Gastroesophageal sphincter (tissue), 4 donors: ENCODE results near the gene ACAD11. TPM values are rescaled to one million over a fixed set of nuclear protein-coding genes. Genes with fewer than 3 reads are reported as not detected.

Experiments
- ATAC-seq: fragments of 150-250 bp; one replicate; pipeline ENCODE4 v1.9.1; 2016; ENCODE audit warnings: mild to moderate bottlenecking, moderate library complexity
- H3K27ac ChIP-seq, 4 donors: fragments of 200-600 bp; sonication (generic) in 3 of 4; 1 replicate in 3 of 4; 2 replicates in 1 of 4; pipeline ENCODE4 v1.5.1; 2016 to 2019
- H3K27me3 ChIP-seq: fragments of 200-600 bp; sonication (generic); one replicate; pipeline ENCODE4 v1.5.1; 2019
- H3K36me3 ChIP-seq, 2 donors: fragments of 200-600 bp; sonication (generic); one replicate each; pipeline ENCODE4 v1.5.1; 2019; ENCODE audit warnings: control low read depth in 1 of 2
- H3K4me1 ChIP-seq, 3 donors: fragments of 200-600 bp; sonication (generic); 1 replicate in 2 of 3; 2 replicates in 1 of 3; pipeline ENCODE4 v1.5.1; 2016 to 2019; ENCODE audit warnings: control low read depth in 2 of 3
- H3K4me3 ChIP-seq, 2 donors: fragments of 200-600 bp; sonication (generic); one replicate each; pipeline ENCODE4 v1.5.1; 2019; ENCODE audit warnings: mild to moderate bottlenecking in 1 of 2, moderate library complexity in 1 of 2
- H3K9me3 ChIP-seq, 3 donors: fragments of 200-600 bp; sonication (generic); one replicate each; pipeline ENCODE4 v1.5.1; 2017 to 2019; ENCODE audit warnings: control low read depth in 2 of 3
- CTCF ChIP-seq, 4 experiments: fragments of 200-600 bp in 2 of 4; fragments of 450-650 bp in 2 of 4; sonication (generic) in 1 of 4; IDR thresholded peaks; one replicate each; pipeline ENCODE4 v1.5.1; 2017 to 2019; ENCODE audit warnings: antibody characterized with exemption in 4 of 4, mild to moderate bottlenecking in 2 of 4, moderate library complexity in 2 of 4
- EP300 ChIP-seq: sonication (generic); formaldehyde crosslinking; IDR thresholded peaks from one replicate; pipeline ENCODE4 v1.6.1; 2017; ENCODE audit warnings: antibody characterized with exemption, mild to moderate bottlenecking
- POLR2A ChIP-seq, 2 donors: fragments of 450-650 bp; IDR thresholded peaks; one replicate each; pipeline ENCODE4 v1.6.1; 2017; ENCODE audit warnings: antibody characterized with exemption in 2 of 2, mild to moderate bottlenecking in 2 of 2, moderate library complexity in 1 of 2
- POLR2AphosphoS5 ChIP-seq: sonication (generic); formaldehyde crosslinking; IDR thresholded peaks from one replicate; pipeline ENCODE4 v1.6.1; 2017; ENCODE audit warnings: antibody characterized with exemption
- WGBS, 2 donors: methylation state at CpG; one replicate each; pipeline ENCODE4 v1.1.5; 2018; ENCODE audit warnings: low coverage in 1 of 2; 5-methylcytosine and 5-hydroxymethylcytosine counted together
- total RNA-seq, 4 donors: library from RNA; depleted of rRNA; stranded (reverse); fragments of >200 nt; gene quantifications; one replicate each; pipeline ENCODE4 v1.1.0, GENCODE V29; 2016

Gene ACAD11
- total RNA-seq, 4 donors from 2014 or later, result 9.7 to 44.2 (median 21.1) TPM

GRCh38 chr3:132587401-132587800, 72.2 kb downstream of the ACAD11 start:
- TF ChIP-seq CTCF (IDR thresholded peaks at IDR 0.05) (no peak), POLR2A (IDR thresholded peaks at IDR 0.05) (no peak), POLR2AphosphoS5 (no peak), EP300 (no peak)
- no peak for ATAC-seq
- Histone ChIP-seq H3K9me3 (no peaks in the 10 kb centered on the region), H3K27me3 (no peaks in the 10 kb centered on the region), H3K27ac (no peak overlapping the region), H3K36me3 (peaks cover 0 to 15% of the 10 kb centered on the region in 2 donors), H3K4me3 (no peak overlapping the region), H3K4me1 (no peaks in the 10 kb centered on the region)
- WGBS, 2 donors, result 67 to 71% methylated on average over 1 of the region's 1 CpG

GRCh38 chr3:132573797-132574211, 85.8 kb downstream of the ACAD11 start:
- WGBS, 2 donors, result 35 to 72% methylated on average over 5 of the region's 5 CpGs
- ATAC-seq, result peak; percentile 71
- TF ChIP-seq POLR2AphosphoS5, result no peak
- Histone ChIP-seq H3K27ac (peak overlapping the region in 3 of 4 donors; percentile 28 to 68 (median 29)), H3K4me3 (no peak overlapping the region), H3K27me3 (no peaks in the 10 kb centered on the region), H3K9me3 (no peaks in the 10 kb centered on the region), H3K4me1 (peaks cover 0 to 19% (median 2%) of the 10 kb centered on the region in 3 donors), H3K36me3 (peaks cover 0 to 67% of the 10 kb centered on the region in 2 donors)

GRCh38 chr3:132570016-132570415, 89.6 kb downstream of the ACAD11 start:
- H3K27ac ChIP-seq, result peak overlapping the region; percentile 18 to 57 (median 40)
- H3K4me1 ChIP-seq, result peaks cover 0 to 19% (median 2%) of the 10 kb centered on the region in 3 donors
- H3K4me3 ChIP-seq, result no peak overlapping the region
- TF ChIP-seq POLR2A (IDR thresholded peaks at IDR 0.05) (no peak), CTCF (IDR thresholded peaks at IDR 0.05) (no peak), EP300 (no peak), POLR2AphosphoS5 (no peak)
- peaks cover 0 to 31% of the 10 kb centered on the region in 2 donors for H3K36me3 ChIP-seq
- ATAC-seq, result no peak
- WGBS, 2 donors, result 31 to 48% methylated on average over 2 of the region's 2 CpGs
- no peaks in the 10 kb centered on the region for H3K9me3 ChIP-seq
- no peaks in the 10 kb centered on the region for H3K27me3 ChIP-seq

- Histone ChIP-seq H3K27ac (peak overlapping the region in 3 of 4 donors; percentile 32 to 57 (median 49)), H3K4me1 (peaks cover 0 to 19% (median 2%) of the 10 kb centered on the region in 3 donors), H3K36me3 (peaks cover 0 to 26% of the 10 kb centered on the region in 2 donors), H3K4me3 (no peak overlapping the region), H3K27me3 (no peaks in the 10 kb centered on the region), H3K9me3 (no peaks in the 10 kb centered on the region)
- no peak for TF ChIP-seq EP300
- TF ChIP-seq CTCF (IDR thresholded peaks at IDR 0.05), result no peak
- no peak for TF ChIP-seq POLR2AphosphoS5
- TF ChIP-seq POLR2A (IDR thresholded peaks at IDR 0.05), result no peak
- 0 to 17% methylated on average over 1 of the region's 1 CpG for WGBS, 2 donors
- ATAC-seq, result peak; percentile 19
These were observed 90.0 kb downstream of the ACAD11 start for GRCh38 chr3:132569580-132569979.

- no peak for ATAC-seq
- Histone ChIP-seq H3K27me3 (no peaks in the 10 kb centered on the region), H3K4me3 (no peak overlapping the region), H3K4me1 (peaks cover 0 to 18% (median 2%) of the 10 kb centered on the region in 3 donors), H3K27ac (peak overlapping the region in 2 of 4 donors; percentile 49 to 57), H3K36me3 (peaks cover 0 to 24% of the 10 kb centered on the region in 2 donors), H3K9me3 (no peaks in the 10 kb centered on the region)
- TF ChIP-seq POLR2AphosphoS5 (no peak), CTCF (IDR thresholded peaks at IDR 0.05) (no peak), EP300 (no peak), POLR2A (IDR thresholded peaks at IDR 0.05) (no peak)
- whole genome bisulfite sequencing, 2 donors, result 8 to 22% methylated on average over 2 of the region's 2 CpGs
These were observed 90.5 kb downstream of the ACAD11 start for GRCh38 chr3:132569153-132569552.
